ENCODE data around the gene EPHA10. TPM values are rescaled to one million over a fixed set of nuclear protein-coding genes. Genes with fewer than 3 reads are reported as not detected.

Gene EPHA10
- total RNA-seq, 1 donor from 2014 or later, result not detected

DNA sequence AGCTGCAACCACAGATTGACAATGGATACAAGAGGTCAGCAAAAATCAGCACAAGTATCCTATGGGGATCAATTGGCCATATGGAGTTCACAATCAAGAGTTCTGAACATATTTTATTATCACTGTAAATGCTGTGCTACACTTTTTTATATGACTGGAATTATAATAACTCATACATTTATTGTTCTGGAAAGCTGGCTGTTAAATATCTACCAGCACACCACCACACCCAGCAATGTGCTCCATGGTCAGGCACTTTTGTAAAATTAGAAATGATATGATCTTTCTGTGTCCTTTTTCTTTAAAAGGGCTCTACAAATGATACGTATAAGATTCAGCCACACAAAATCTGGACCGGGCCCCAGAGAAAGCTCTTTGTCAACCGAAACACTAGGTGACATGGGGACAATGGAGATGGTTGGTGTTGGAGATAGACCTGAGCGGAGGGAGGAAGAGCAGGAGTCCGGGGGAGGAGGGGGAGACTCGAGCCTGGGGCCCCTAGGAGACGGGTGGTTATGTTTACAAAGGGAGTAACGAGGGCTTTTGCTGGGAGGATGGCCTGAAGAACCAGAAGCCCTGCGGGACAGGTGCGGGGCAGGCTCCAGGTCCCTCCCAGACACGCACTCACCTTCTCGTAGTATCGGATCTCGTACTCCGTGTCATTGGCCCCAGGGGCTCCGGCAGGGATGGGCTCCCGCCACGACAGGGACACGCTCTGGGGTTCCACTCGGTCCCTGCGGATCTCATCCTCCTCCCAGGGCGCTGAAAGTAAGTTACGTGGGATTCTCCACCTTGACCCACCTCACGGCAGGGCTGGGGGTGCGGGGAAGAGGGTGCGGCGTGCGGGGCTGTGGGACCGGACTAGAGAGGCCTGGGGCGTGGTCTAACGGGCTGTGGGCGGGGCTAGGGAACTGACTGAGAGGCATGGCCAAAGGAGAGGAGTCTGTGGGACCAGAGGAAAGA is 30.0 kb downstream of the EPHA10 start:
- no peak for DNase-seq (ENCODE audit: low read depth, low spot score)

DNA sequence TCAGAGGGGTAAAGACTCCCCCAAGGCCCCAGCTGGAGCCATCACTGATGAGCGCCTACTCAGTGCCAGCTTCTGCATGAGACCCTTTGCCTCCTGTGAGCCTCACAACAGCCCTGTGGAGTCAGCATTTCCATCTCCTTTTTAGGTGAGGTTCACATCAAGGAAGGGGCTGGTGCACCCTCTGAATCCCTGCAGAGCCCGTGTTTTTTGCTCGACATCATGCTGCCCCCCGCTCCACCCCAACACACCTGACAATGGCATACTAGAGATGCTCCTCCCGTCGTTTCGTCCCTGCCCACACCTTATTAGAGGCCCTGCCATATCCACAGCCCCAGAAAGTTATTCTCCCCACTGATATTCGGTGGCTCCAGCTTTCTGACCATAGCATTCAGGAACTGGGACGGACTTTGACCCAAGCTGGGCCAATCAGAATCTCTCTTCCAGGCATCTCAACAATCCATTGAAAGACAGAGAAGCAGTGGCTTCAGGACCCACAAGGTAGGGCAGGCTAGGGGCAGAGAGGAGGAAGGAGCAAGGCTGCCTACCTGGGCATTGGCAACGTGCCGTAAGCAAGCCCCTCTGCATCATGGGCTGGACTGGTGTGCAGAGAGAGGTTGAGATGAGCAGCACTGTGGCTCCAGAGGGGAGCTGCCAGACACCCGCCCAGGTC is 32.7 kb downstream of the EPHA10 start:
- DNase-seq (ENCODE audit: low read depth, low spot score), result no peak

DNA sequence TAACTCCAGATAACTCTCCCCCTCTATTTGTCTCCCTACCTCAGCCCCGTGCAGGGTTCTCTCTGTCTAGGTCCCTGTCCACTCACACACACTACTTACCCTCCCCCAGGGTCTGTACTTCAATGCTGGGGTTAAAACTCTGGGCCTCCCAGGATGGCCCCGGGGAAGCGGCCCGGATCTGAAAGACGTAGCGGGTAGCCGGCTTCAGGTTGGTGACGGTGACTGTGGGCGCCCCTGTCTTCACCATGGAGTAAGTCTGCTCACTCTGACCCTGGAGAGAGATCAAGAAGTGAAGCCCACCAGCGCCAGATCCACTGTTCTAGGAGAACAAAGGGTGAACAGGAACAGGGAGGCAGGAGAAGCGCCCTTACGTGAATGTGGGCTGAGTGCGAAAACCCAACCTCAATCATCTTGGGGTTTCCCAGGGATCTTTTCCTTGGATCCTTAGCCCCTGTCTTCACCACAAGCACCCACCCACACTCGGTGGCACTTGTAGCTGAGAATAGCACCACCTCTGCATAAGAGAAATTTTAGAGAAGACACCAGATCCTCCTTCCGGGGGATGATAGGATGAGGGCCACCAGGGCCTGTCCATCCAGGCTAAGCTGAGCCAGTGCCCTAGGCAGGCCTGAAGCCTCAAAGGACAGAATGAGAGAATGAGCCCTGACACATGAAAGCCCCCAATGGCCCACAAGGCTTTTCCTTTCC is 33.5 kb downstream of the EPHA10 start:
- no peak for DNase-seq (ENCODE audit: low read depth, low spot score)

DNA sequence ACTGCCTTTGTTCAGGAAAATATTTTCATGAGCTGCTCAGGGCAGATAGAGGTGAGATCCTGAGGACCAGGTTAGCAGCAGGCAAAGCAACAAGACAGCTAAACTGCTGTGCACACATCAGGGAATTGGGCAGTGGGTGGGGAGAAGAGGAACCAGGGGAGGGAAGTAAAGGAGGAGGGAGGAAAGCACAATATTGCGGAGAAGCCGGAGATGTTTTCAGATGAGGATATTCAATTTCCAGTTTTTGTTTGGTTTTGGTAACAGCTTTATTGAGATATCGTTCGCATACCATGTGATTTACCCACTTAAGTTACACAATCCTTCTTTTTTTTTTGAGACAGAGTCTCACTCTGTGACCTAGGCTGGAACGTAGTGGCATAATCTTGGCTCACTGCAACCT is 34.5 kb downstream of the EPHA10 start:
- DNase-seq (ENCODE audit: low read depth, low spot score), result no peak

DNA sequence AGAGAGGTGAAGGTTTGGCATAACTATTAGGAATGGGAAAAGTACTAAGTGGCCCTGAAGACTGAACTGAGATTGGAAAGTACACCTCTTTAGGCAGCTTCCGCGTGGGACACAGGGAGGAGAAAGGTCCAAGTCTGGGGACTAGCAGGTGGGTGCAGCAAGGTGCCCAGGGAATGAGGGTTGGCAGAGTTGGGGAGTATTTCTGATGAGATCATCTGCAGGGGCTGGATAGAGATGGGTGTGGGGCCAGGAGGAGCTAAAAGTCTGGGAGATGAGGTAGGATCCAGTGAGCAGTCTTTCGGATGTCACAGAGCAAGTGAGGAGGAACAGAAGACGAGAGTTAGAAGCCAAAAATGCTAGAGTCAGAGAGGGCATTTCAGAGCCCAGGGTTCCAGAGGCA is 36.5 kb downstream of the EPHA10 start:
- no peak for DNase-seq (ENCODE audit: low read depth, low spot score)

DNA sequence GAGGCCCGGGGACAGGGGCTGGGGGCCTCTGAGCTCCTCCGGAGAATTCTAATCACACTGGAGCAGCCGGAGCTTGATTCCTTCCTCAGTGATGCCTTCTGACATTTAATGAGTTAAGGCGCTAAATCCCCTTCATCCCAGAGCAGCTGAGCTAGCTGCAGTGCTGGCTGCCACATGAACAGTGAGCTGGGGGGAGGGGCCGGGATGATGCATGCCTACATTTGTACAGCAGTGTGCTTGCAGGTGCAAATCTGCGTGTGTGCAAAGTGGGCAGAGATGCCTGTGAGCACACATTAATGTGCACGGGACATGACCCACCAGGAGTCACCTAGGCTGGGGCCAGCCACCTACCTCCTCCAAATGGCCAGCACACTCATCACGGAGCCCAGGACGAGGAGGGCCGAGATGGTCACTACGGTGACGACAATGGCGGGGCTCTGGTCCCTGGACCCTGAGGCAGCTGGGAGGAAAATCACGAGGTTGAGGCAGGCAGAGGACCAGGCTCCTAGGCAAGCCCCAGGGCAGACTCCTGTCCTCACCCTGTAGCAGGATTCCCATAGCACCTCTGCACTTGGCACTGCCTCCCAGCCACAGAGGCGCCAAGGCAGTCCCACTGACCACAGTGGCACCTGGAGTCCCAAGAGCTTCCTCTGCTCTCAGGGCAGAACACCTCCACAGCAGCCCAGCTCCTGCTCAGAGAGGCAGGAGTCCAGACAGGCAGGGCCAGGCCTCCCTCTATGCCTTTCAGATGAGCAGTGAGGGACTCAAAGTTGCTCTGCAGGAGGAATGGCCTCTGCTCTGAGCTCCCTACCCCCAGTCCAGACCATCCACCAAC is 38.0 kb downstream of the EPHA10 start:
- DNase-seq (ENCODE audit: low read depth, low spot score), result no peak

DNA sequence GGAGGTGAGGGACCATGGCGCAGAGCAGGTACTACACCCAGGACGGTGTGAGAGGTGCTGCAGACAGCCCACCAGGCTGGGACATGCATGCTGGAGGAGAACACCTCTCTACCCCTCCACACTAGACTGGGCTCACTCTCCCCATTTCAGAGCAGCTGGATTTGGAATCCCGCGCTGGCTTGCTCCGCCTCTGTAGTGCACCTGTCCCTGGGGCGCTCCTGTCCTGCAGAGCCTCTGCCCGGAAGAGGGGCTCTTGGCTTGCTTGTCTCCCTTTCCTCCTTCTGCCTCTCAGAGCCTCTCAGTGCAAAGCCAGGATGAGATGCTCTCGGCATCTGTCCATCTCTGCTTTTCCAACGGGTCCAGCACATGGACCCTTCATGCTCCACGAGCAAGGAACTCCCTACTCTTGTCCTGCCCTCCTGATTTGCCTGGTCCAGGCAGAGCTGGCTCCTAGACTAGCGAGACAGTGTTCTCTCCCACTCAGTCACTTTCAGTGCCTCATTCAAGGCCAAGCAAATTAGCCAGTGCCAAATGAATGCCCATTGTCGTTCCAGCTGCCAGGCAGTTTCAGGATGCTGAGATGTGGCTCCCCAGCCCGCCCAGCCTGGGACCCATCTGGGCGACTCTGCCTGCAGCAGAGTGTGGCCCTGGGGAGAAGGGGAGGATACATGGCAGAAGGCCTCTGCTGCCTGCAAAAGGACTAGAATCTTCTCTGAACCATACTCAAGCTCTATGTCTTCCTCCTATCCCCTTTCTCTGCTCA is 38.9 kb downstream of the EPHA10 start:
- DNase-seq (ENCODE audit: low read depth, low spot score), result no peak

DNA sequence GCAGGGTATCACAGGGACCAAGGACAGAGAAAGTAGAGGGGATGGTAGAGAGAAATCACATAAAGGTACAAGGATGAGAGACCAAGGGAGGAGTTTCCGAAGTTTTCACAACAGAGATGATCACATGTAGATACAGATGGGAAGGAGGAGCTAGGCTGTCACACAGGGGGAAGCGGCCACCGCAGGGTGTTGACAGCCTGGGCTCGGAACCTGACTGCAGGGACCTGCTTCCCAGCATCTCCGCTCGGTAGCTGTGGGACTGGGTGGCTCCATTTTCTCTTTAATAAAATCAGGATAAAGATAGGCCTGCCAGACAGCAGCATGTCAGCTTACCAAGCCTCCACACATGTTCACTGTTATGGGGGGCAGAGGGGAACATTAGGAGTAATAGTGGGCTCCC is 40.3 kb downstream of the EPHA10 start:
- no peak for DNase-seq (ENCODE audit: low read depth, low spot score)

DNA sequence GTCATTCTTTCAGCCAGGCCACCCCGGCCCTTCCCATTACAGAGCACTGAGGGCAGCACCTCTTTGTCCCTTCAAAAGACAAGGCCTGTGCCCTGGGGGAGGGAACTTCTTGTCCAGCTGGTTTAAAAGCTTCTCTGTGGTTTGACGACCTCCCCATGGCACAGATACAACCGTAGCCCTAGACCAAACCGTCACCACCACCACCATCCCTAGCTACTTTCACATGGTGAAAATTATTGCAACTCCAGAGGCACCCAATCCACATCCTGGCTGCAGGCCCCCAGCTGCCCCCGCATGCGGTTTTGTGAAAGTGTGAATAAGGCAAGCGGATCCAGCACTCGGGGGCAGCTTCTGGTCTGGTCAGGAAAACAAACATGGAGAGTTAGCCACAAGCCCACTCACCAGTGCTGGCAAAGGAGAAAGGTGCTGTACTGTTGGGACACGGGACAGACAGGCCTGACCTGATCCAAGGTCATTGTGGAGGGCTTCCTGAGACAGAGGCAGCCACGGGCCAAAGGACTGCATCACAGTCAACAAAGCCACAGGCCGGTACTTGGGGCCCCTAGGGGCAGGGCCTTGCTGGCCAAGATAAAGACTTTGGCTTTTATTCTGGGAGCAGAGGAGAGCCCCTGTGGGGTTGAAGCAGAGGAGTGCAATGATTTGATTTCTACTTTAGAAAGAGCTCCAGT is 41.4 kb downstream of the EPHA10 start:
- DNase-seq (ENCODE audit: low read depth, low spot score), result no peak

DNA sequence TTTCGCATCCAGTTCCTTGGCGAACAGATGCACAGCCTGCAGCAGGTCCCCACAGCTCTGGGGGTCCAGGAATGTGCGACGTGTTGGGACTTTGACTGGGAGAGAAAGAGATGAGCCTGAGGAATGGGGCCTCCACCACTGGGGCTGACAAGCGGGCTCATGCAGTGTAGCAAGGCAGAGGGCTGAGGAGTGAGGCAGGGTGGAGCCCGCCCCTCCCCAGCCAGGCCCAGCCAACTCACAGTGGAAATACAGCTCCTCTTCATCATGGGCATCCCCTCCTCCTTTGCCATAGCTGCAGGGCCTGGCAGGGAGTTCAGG is 41.9 kb downstream of the EPHA10 start:
- DNase-seq (ENCODE audit: low read depth, low spot score), result no peak

DNA sequence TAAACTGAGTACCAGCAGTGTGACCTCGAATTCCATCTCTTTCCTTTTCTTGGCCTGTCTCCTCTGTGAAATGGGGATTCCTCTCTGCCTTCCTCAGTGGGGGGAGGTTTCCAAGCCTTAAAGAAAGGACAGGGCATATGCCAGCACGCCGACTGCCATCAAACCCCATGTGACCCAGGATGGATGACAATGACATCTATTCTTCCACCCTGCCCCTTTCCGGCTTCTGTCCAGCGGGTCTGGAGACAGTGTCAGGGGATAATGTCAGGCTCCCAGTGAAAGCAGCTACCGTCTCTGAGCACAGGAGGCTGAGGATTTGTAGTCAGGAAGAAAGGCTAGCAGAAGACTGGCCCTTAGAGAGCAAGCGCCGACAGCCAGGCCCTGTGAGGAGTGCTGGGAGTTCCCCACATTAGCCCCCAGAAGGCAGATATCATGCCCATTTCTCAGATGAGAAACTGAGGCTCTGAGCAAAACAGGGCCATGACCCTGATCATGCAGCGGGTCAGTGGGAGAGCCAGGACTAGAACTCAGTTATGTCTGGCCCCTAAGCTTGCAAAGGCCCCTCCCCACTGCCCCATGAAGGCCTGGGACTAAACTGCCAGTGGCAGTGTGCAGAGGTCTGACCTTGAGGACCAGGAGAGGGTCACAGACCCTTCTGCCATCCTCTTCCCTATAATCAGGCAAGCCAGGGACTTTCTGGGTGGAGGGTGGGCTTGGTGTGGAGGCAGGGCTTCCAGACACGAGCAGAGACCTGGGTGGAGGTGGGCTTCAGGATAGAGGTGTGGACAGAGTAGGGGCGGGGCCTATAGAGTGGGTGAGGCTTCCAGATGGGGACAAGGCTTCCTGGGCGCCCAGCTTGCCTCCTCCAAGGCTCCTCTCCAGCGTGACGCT is 42.5 kb downstream of the EPHA10 start:
- no peak for DNase-seq (ENCODE audit: low read depth, low spot score)

DNA sequence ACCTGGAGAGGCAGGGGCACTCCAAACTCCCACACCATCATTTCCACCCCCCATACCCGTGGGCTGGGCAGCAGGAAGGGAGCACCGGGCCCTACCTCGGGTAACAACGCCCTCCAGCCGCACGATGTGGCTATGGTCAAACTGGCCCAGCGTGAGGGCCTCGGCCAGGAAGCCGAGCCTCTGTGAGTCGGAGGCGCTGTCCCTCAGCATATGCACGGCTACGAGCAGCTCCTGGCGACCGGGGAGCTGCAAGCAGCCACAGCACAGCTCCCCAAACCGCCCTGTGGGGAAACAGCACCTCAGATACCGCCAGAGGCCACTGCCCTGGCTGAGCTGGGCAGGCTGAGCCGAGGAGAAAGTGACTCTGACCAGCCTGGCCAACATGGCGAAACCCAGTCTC is 43.4 kb downstream of the EPHA10 start:
- no peak for DNase-seq (ENCODE audit: low read depth, low spot score)

DNA sequence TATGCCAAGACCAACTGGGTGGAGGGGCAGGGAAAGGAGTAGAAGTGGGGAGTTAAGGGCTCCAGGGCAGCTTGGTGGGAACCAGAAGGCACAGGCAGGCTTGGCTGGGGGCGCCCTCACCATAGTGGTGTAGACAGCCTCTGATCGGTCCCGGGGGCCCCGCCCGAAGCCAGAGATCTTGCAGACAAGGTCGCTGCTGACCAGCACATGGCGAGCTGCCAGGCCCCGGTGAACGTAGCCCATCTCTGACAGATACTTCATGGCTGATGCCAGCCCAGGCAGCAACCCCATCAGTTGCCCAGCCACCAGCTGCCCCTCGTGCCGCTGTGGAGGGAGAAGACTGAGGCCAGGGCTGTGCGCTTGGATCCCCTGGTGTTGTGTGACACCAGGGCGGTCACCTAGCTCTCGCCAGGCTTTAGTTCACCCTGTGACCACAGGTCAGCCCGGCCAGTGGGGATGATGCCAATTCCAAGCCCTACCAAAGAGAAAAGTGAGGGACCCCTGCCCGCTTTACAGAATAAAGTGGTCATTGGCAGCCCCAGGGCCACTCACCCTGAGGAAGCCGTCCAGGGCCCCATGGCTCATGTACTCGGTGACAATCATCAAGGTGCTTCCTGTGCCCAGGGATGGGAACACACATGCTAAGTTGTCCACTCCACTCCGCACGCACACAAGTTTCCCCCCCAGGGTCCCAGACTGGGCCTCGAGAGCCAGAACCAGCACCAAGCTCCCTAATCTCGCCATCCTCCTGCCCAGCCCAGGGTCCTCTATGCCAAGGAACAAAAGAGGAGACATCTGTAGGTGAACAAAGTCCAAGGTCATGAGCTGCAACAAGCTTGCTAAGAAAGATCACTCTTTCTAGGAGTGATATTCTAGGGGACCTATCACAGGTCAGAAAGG is 44.4 kb downstream of the EPHA10 start:
- no peak for DNase-seq (ENCODE audit: low read depth, low spot score)

DNA sequence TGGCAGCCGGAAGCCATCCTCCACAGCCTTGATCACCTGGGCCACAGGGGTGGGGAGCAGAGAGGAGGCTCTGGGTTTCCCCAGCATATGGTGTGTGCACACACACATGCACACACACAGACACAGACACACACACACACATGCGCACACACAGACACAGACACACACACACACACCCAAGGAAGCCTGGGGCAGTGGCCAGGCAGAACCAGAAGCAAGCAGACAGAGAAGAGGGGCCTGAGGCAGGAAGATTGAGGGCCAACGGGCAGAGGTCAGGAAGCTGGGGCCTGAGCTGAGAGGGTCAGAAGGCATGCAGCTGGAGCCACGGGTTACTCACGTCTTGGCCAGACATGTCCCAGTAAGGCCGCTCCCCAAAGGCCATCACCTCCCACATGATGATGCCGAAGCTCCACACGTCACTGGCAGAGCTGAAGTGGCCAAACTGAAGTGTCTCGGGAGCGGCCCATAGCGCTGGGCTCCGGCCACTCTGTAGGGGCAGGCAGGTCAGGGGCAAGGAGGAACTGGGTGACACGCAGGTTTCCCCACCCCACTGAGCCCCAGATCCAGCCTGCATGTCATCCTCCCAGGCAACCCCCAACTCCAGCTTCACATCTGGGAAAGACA is 45.2 kb downstream of the EPHA10 start:
- no peak for DNase-seq (ENCODE audit: low read depth, low spot score)

DNA sequence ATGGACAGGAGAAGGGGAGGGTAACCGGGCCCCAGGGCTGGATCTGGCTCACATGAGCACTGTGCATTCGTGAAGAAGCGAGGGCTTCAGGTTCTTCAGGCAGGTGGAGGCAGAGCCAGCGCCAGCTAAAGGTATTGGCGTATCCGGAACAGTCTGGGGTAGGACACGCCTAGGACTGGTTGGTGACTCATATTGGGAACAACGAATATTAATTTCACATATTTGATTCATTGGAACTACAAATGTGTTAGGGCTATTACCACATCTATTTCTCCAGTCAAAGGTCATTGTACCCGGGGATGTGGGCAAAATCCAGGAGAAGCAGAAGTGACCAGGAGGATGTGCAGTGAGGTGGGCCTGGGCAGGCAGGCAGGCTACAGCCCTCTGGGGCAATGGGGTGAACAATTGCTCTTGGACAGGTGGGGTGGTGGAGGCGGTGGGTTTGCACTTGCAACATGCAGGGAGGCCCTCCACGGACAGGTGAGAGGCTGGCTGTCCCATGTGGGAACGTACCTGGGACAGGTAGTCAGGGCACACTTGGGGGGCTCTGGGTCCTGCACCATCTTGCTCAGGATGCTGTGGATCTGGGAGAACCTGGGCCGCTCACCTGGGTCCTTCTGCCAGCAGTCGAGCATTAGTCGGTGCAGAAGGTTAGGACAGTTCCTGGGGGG is 45.9 kb downstream of the EPHA10 start:
- no peak for DNase-seq (ENCODE audit: low read depth, low spot score)

DNA sequence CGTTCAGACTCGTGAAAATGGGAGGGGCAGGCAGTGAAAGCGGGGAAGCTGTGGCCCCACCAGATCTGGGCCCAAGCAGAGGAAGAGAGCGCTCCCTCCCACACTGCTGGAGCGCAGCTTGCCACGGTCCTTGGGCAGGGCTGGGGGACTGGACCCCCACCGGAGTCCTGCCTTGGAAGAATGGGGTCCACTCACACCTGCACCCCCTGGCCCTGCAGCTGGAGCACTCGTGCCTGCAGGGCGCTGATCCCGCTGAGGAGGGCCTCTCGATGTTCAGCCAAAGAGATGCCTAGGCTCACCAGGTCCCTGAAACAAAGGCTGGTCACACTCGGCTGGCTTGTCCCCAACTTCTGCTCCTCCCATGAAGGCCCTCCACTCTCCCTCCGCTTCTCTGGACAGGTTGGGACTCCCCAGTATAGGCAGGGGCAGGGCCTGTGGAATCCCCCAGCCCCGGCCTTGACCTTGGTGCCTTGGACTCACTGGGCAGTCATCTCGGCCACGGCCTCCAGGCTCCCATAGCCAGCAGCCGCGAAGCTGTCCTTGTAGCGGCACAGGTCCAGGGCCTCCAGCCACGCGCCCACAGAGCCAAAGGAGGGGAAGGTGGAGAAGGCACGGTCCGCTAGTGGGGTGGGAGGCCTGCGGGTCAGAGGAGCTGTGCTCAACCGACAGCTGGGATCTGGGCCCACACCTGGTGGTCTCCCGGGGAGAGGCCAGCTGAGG is 46.6 kb downstream of the EPHA10 start:
- DNase-seq (ENCODE audit: low read depth, low spot score), result no peak

All from pulmonary artery endothelial cell (primary cell).